Tibial nerve (tissue), 4 donors: ENCODE measurements around the gene CLVS2.

ENCODE experiments used
- CTCF ChIP-seq, 5 experiments: fragments of 200-600 bp in 3 of 5; fragments of 450-650 bp in 2 of 5; sonication (generic) in 3 of 5; IDR thresholded peaks; one replicate each; pipeline ENCODE4 v1.5.1; 2016 to 2019; ENCODE audit warnings: antibody characterized with exemption in 5 of 5, mild to moderate bottlenecking in 3 of 5, moderate library complexity in 2 of 5
- EP300 ChIP-seq, 2 donors: sonication (generic); formaldehyde crosslinking; IDR thresholded peaks; one replicate each; pipeline ENCODE4 v1.6.1; 2017; ENCODE audit warnings: antibody characterized with exemption in 2 of 2, mild to moderate bottlenecking in 1 of 2
- POLR2A ChIP-seq, 2 donors: fragments of 450-650 bp; IDR thresholded peaks; one replicate each; pipeline ENCODE4 v1.6.1; 2017; ENCODE audit warnings: antibody characterized with exemption in 2 of 2, mild to moderate bottlenecking in 2 of 2, moderate library complexity in 2 of 2

GRCh38 chr6:122994256-122994655 lies 1.8 kb upstream of the CLVS2 start:
- TF ChIP-seq CTCF (IDR thresholded peaks at IDR 0.05) (no peak), POLR2A (IDR thresholded peaks at IDR 0.05) (no peak), EP300 (IDR thresholded peaks at IDR 0.05) (no peak)
